PC-3 (cell line): Measurements from ENCODE around the gene MLIP.

Source experiments
- EZH2 ChIP-seq: fragments of 300-600 bp; sonication (generic); IDR thresholded peaks from one replicate; pipeline ENCODE4 v1.6.1; 2017; ENCODE audit warnings: antibody characterized with exemption, mild to moderate bottlenecking, low read length; ENCODE audit not compliant: unreplicated experiment
- TF ChIP-seq, protein P1 (sequence below): fragments of 300-600 bp; sonication (generic); conservative IDR thresholded peaks from 2 replicates; pipeline ENCODE4 v1.5.1; 2017; ENCODE audit warnings: antibody characterized with exemption, low read depth, mild to moderate bottlenecking, low read length

DNA sequence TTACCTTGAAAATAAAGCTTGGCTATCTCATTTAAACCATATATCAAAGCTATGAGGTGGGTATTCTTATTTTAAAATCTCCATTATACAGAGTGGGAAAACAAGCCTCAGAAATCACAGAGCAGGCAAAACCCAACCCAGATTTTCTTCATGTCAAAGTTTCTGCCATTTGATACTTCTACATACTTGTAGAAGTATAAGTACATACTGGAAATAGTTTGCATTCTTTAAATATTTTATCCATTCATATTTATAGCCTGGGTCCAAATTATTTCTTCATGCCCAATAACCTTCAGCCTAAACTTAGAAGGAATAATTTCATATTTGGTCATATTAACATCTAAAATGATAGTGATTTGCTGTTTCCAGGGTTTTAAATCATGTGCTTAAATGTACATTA lies 61.8 kb downstream of the MLIP start:
- TF ChIP-seq, protein P1, sequence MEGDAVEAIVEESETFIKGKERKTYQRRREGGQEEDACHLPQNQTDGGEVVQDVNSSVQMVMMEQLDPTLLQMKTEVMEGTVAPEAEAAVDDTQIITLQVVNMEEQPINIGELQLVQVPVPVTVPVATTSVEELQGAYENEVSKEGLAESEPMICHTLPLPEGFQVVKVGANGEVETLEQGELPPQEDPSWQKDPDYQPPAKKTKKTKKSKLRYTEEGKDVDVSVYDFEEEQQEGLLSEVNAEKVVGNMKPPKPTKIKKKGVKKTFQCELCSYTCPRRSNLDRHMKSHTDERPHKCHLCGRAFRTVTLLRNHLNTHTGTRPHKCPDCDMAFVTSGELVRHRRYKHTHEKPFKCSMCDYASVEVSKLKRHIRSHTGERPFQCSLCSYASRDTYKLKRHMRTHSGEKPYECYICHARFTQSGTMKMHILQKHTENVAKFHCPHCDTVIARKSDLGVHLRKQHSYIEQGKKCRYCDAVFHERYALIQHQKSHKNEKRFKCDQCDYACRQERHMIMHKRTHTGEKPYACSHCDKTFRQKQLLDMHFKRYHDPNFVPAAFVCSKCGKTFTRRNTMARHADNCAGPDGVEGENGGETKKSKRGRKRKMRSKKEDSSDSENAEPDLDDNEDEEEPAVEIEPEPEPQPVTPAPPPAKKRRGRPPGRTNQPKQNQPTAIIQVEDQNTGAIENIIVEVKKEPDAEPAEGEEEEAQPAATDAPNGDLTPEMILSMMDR: no peak
- TF ChIP-seq EZH2: no peak
